ENCODE results near the gene NNT. TPM values are rescaled to one million over a fixed set of nuclear protein-coding genes. Genes with fewer than 3 reads are reported as not detected.
"Not testable (repeated sequence)": the region's sequence is repeated elsewhere in the genome, so short reads cannot be mapped to it uniquely, and the experiment has no call there.

Gene NNT
- total RNA-seq, 1 donor from 2014 or later = 40.3 TPM

DNA sequence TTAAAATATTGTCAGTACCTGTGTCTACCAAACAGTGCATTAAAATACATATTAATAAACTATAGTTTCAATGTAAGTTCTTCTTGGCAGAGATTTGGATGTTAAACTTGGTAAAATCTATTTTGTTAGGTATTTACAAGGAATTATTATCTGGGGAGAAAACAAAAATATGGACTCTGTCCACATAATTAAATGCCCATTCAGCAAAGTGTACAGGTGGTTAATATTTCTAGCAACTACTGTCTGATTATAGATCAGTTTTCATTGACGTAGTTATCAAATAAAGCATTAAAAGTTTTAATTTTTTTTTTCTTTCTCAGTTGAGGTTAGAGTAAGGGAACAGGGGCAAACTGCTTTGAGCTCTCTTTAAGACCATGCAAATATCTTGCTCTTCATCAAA, 88.9 kb downstream of the NNT start:
- no peaks in the 10 kb centered on the region for H3K36me3 ChIP-seq
- no peaks in the 10 kb centered on the region for H3K9me3 ChIP-seq
- H3K4me1 ChIP-seq = peaks cover 16% of the 10 kb centered on the region
- DNase-seq (ENCODE audit: extremely low spot score in 2 of 2) = no peak
- intact Hi-C loops (cut with DNase I) = no loop called here
- H3K27ac ChIP-seq = no peak overlapping the region
- no peaks in the 10 kb centered on the region for H3K27me3 ChIP-seq
- no peak overlapping the region for H3K4me3 ChIP-seq
- TF ChIP-seq, protein P1, sequence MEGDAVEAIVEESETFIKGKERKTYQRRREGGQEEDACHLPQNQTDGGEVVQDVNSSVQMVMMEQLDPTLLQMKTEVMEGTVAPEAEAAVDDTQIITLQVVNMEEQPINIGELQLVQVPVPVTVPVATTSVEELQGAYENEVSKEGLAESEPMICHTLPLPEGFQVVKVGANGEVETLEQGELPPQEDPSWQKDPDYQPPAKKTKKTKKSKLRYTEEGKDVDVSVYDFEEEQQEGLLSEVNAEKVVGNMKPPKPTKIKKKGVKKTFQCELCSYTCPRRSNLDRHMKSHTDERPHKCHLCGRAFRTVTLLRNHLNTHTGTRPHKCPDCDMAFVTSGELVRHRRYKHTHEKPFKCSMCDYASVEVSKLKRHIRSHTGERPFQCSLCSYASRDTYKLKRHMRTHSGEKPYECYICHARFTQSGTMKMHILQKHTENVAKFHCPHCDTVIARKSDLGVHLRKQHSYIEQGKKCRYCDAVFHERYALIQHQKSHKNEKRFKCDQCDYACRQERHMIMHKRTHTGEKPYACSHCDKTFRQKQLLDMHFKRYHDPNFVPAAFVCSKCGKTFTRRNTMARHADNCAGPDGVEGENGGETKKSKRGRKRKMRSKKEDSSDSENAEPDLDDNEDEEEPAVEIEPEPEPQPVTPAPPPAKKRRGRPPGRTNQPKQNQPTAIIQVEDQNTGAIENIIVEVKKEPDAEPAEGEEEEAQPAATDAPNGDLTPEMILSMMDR (IDR thresholded peaks at IDR 0.05) = no peak
- TF ChIP-seq POLR2A (IDR thresholded peaks at IDR 0.05) (no peak), POLR2AphosphoS5 (IDR thresholded peaks at IDR 0.05; ENCODE audit: insufficient read depth in 1 of 2, low read depth in 1 of 2) (no peak)

DNA sequence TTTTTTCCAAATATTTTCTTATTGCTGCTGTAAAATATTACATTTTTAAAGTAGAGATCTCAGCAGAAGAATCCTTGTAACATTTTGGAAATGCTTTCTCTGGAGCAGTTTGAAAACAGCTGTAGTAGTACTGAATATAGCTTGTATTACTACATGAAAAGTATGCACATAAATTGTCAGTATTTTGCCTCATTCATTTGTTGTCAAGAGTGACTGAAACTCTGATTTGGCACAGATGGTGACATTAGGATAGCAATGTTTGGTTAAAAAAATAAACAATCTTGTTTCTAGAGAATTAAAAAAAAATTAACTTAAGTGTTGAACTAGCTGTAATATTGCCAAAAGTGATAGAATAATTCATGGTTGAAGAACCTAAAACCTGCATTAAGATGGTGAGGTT, 90.4 kb downstream of the NNT start:
- H3K36me3 ChIP-seq = no peaks in the 10 kb centered on the region
- TF ChIP-seq POLR2AphosphoS5 (IDR thresholded peaks at IDR 0.05; ENCODE audit: insufficient read depth in 1 of 2, low read depth in 1 of 2) (no peak), POLR2A (IDR thresholded peaks at IDR 0.05) (no peak)
- TF ChIP-seq, protein P1 (IDR thresholded peaks at IDR 0.05) = no peak
- no peak overlapping the region for H3K27ac ChIP-seq
- DNase-seq (ENCODE audit: extremely low spot score in 2 of 2) = no peak
- H3K4me3 ChIP-seq = no peak overlapping the region
- H3K9me3 ChIP-seq = no peaks in the 10 kb centered on the region
- H3K27me3 ChIP-seq = no peaks in the 10 kb centered on the region
- intact Hi-C loops (cut with DNase I) = no loop called here
- H3K4me1 ChIP-seq = peaks cover 16% of the 10 kb centered on the region

DNA sequence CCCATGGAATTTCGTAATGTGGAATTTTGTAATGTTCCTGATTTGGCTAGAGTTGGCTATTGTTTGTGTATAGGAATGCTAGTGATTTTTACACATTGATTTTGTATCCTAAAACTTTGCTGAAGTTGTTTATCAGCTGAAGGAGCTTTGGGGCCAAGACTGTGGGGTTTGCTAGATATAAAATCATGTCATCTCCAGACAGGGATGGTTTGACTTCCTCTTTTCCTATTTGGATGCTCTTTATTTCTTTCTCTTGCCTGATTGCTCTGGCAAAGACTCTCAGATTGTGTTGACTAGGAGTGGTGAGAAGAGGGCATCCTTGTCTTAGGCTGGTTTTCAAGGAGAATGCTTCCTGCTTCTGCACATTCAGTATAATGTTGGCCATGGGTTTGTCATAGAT, 91.0 kb downstream of the NNT start:
- Histone ChIP-seq H3K36me3 (no peaks in the 10 kb centered on the region), H3K9me3 (no peaks in the 10 kb centered on the region), H3K4me3 (no peak overlapping the region), H3K27ac (no peak overlapping the region), H3K27me3 (no peaks in the 10 kb centered on the region), H3K4me1 (peaks cover 16% of the 10 kb centered on the region)
- intact Hi-C loops (cut with DNase I) = no loop called here
- no peak for DNase-seq (ENCODE audit: extremely low spot score in 2 of 2)
- no peak for TF ChIP-seq POLR2A (IDR thresholded peaks at IDR 0.05)
- no peak for TF ChIP-seq POLR2AphosphoS5 (IDR thresholded peaks at IDR 0.05; ENCODE audit: insufficient read depth in 1 of 2, low read depth in 1 of 2)
- TF ChIP-seq, protein P1 (IDR thresholded peaks at IDR 0.05) = no peak

DNA sequence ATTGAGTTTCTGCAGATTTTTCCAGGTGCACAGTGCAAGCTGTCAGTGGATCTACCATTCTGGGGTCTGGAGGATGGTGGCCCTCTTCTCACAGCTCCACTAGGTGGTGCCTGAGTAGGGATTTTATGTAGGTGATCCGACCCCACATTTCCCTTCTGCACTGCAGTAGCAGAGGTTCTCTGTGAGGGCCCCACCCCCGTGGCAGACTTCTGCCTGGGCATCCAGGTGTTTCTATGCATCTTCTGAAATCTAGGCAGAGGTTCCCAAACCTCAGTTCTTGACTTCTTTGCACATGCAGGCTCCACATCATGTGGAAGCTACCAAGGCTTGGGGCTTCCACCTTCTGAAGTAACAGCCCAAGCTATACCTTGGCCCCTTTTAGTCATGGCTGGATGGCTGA, 93.5 kb downstream of the NNT start:
- H3K9me3 ChIP-seq; H3K27ac ChIP-seq; intact Hi-C loops (cut with DNase I); DNase-seq (ENCODE audit: extremely low spot score in 2 of 2); H3K36me3 ChIP-seq; H3K27me3 ChIP-seq; H3K4me3 ChIP-seq: not testable (repeated sequence)
- peaks cover 16% of the 10 kb centered on the region for H3K4me1 ChIP-seq

DNA sequence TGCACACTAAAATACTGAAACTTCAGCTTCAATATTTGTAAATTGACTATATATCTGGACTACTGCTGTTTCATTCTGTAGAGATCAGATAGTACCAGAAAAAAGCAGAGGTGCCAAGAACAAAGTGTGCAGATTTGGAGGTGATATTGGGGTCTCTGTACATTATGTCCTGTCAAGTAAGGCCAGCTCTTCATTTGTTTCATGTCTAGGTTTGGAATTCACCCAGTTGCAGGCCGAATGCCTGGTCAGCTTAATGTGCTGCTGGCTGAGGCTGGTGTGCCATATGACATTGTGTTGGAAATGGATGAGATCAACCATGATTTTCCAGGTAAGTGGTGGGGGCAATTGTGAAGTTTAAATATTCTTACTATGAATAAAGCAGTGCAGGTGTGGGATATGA, 96.9 kb downstream of the NNT start:
- TF ChIP-seq POLR2A (IDR thresholded peaks at IDR 0.05) = no peak
- TF ChIP-seq POLR2AphosphoS5 (IDR thresholded peaks at IDR 0.05; ENCODE audit: insufficient read depth in 1 of 2, low read depth in 1 of 2) = no peak
- TF ChIP-seq, protein P1 (IDR thresholded peaks at IDR 0.05) = no peak
- no peak overlapping the region for H3K4me3 ChIP-seq
- H3K27ac ChIP-seq = no peak overlapping the region
- no peaks in the 10 kb centered on the region for H3K4me1 ChIP-seq
- H3K9me3 ChIP-seq = no peaks in the 10 kb centered on the region
- no peaks in the 10 kb centered on the region for H3K27me3 ChIP-seq
- H3K36me3 ChIP-seq = peaks cover 0 to 14% of the 10 kb centered on the region in 2 donors
- intact Hi-C loops (cut with DNase I) = no loop called here
- DNase-seq (ENCODE audit: extremely low spot score in 2 of 2) = no peak

DNA sequence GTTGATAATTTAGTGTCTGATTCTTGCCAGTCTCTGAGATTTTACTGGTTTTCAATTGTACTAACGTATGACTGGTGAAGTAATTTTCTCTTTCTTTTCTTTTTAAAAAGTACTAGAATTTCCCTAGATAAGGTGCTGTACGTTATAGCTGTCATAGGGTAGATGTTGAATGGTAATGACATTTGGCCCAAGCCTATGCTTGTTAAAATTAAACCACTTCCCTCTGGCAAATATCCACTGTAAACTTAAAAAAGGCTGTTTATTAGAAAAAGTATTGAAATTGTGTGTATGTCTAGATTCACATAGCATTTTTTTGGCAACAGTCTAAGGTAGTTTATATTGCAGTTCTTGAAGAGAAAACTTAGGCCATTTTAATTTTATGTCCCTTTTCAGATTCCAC, 97.6 kb downstream of the NNT start:
- TF ChIP-seq POLR2AphosphoS5 (IDR thresholded peaks at IDR 0.05; ENCODE audit: insufficient read depth in 1 of 2, low read depth in 1 of 2) = no peak
- TF ChIP-seq POLR2A (IDR thresholded peaks at IDR 0.05) = no peak
- TF ChIP-seq, protein P1 (IDR thresholded peaks at IDR 0.05) = no peak
- intact Hi-C loops (cut with DNase I) = no loop called here
- Histone ChIP-seq H3K4me1 (no peaks in the 10 kb centered on the region), H3K36me3 (peaks cover 0 to 19% of the 10 kb centered on the region in 2 donors), H3K27me3 (no peaks in the 10 kb centered on the region), H3K9me3 (no peaks in the 10 kb centered on the region), H3K27ac (no peak overlapping the region), H3K4me3 (no peak overlapping the region)
- no peak for DNase-seq (ENCODE audit: extremely low spot score in 2 of 2)
